Measurements from ENCODE around the gene CCDC192.

Gene CCDC192

DNA sequence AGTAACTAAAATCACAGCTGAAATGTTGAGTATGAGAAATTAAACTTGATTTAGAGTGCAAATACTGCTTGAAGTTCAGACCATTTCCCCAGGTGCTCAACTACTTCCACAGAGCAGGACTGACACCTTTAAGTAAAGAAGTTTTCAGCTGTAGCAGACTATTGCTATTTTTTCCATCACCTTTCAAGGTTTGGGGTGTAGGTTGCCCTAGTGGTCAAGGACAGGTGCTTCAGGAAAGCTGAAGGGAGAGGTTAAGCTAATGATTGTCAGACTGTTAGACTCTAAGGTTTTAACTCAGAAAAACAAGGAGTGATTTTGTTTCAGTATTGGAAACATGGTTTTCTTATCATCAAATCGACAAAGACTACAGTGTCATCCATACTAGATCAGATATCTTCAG, 162.1 kb downstream of the CCDC192 start:
- H3K27ac ChIP-seq: no peak overlapping the region
- TF ChIP-seq CTCF (IDR thresholded peaks at IDR 0.05): no peak
- no peak for TF ChIP-seq ZFX (IDR thresholded peaks at IDR 0.05; ENCODE audit: borderline replicate concordance)

- no peak for TF ChIP-seq CTCF (IDR thresholded peaks at IDR 0.05)
- TF ChIP-seq ZFX (IDR thresholded peaks at IDR 0.05; ENCODE audit: borderline replicate concordance): no peak
- no peak overlapping the region for H3K27ac ChIP-seq
These were observed 164.0 kb downstream of the CCDC192 start for GRCh38 chr5:127867022-127867783.

- H3K27ac ChIP-seq: no peak overlapping the region
- TF ChIP-seq ZFX (IDR thresholded peaks at IDR 0.05; ENCODE audit: borderline replicate concordance) (no peak), CTCF (IDR thresholded peaks at IDR 0.05) (no peak)
These were observed 167.7 kb downstream of the CCDC192 start for GRCh38 chr5:127870914-127871313.

- TF ChIP-seq CTCF (IDR thresholded peaks at IDR 0.05) (no peak), ZFX (IDR thresholded peaks at IDR 0.05; ENCODE audit: borderline replicate concordance) (no peak)
These were observed 168.4 kb downstream of the CCDC192 start for GRCh38 chr5:127871503-127872153.

GRCh38 chr5:127872494-127872893, 169.3 kb downstream of the CCDC192 start:
- TF ChIP-seq ZFX (IDR thresholded peaks at IDR 0.05; ENCODE audit: borderline replicate concordance): no peak
- no peak for TF ChIP-seq CTCF (IDR thresholded peaks at IDR 0.05)

More at GRCh38 chr5:127871503-127872153, 168.4 kb downstream of the CCDC192 start:
- no peak overlapping the region for H3K27ac ChIP-seq

DNA sequence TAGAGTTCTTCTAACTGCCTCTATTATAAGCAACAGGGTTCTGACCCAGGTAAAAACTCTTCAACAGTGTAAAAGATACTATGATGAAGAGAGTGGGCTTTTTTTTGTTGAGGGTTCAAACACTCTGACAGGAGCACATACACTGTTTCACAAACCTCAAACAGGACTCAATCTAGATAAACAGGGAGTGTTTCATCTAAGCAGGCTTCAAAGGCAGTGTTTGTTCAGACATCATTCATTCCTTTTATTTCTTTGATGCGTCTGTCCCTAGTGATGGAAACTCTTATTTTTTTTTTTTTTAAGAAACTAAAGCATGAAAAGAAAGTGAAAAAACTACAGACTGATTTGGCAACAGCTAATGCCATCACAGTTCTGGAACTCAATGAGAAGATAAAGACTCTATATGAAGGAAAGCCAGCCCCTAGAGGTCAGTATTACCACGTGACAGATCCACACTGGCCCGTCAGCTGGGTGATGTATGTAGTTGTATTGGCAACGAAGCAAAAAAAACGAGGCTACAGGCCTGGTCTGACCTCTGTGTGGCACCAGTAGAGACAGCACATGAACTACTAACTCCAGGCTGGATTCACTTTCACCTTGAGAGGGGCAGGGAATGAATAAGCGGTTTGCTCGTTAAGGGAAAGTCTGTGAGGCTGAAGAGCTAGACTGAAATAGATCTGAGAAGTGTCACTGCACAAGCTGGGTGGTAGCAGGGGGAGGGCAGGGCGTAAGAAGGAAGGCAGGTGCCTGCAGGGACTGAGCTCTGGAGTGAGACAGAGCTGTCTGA, 172.2 kb downstream of the CCDC192 start:
- peak overlapping the region; percentile 47 for H3K27ac ChIP-seq
- TF ChIP-seq CTCF (IDR thresholded peaks at IDR 0.05) (peak; percentile 70), ZFX (IDR thresholded peaks at IDR 0.05; ENCODE audit: borderline replicate concordance) (no peak)

More at GRCh38 chr5:127872494-127872893, 169.3 kb downstream of the CCDC192 start:
- no peak overlapping the region for H3K27ac ChIP-seq
